CD8-positive, alpha-beta memory T cell (primary cell): Measurements from ENCODE around the gene RNFT2. TPM values are rescaled to one million over a fixed set of nuclear protein-coding genes. Genes with fewer than 3 reads are reported as not detected.
A peak's percentile ranks its signal among the peaks of the same experiment; 100 is the strongest.

Experiments used
- CTCF ChIA-PET: fragments of 350-600 bp; sonication (Branson Sonifier 250); formaldehyde crosslinking; loops from one replicate; lab custom pipeline; 2021; ENCODE audit warnings: antibody characterized with exemption; lab: Charles Lee
- POLR2A ChIA-PET: fragments of 350-600 bp; sonication (Branson Sonifier 250); formaldehyde crosslinking; loops from one replicate; lab custom pipeline; 2021; ENCODE audit warnings: antibody characterized with exemption; lab: Charles Lee
- DNase-seq, 5 donors: peaks; one replicate each; pipeline versions ENCODE4 v3.0.0 to v3.0.0-alpha.2; 2020 to 2022; ENCODE audit warnings: mixed read lengths in 1 of 5
- H3K27ac ChIP-seq: one replicate; pipeline ENCODE4 v1.7.0; 2013; ENCODE audit warnings: low read depth, mild to moderate bottlenecking, low read length, moderate library complexity
- H3K27me3 ChIP-seq: 2 replicates; pipeline ENCODE4 v1.7.0; 2013; ENCODE audit warnings: low read length, mild to moderate bottlenecking; ENCODE audit not compliant: insufficient read depth, poor library complexity, severe bottlenecking
- H3K36me3 ChIP-seq: 2 replicates; pipeline ENCODE4 v1.7.0; 2013; ENCODE audit warnings: mild to moderate bottlenecking, low read length, moderate library complexity; ENCODE audit not compliant: insufficient read depth
- H3K4me1 ChIP-seq: 2 replicates; pipeline ENCODE4 v1.7.0; 2013; ENCODE audit warnings: mild to moderate bottlenecking, low read length, moderate library complexity; ENCODE audit not compliant: insufficient read depth
- H3K4me3 ChIP-seq: 2 replicates; pipeline ENCODE4 v1.7.0; 2013; ENCODE audit warnings: mild to moderate bottlenecking, low read length
- H3K9me3 ChIP-seq: 2 replicates; pipeline ENCODE4 v1.7.0; 2013; ENCODE audit warnings: mild to moderate bottlenecking, low read length
- H3K27ac Mint-ChIP-seq, 8 donors: one replicate each; pipeline ENCODE4 v1.8.0; 2020 to 2021; ENCODE audit warnings: mixed read lengths in 8 of 8, mild to moderate bottlenecking in 6 of 8, inconsistent platforms in 3 of 8, moderate library complexity in 3 of 8
- H3K27me3 Mint-ChIP-seq, 2 donors: one replicate each; pipeline ENCODE4 v1.8.0; 2020 to 2021; ENCODE audit warnings: mixed read lengths in 2 of 2, mild to moderate bottlenecking in 1 of 2, moderate library complexity in 1 of 2
- H3K36me3 Mint-ChIP-seq, 3 donors: one replicate each; pipeline ENCODE4 v1.8.0; 2020 to 2021; ENCODE audit warnings: mixed read lengths in 3 of 3, inconsistent platforms in 1 of 3, mild to moderate bottlenecking in 1 of 3
- H3K4me1 Mint-ChIP-seq, 3 donors: one replicate each; pipeline ENCODE4 v1.8.0; 2020 to 2021; ENCODE audit warnings: mixed read lengths in 3 of 3, inconsistent platforms in 1 of 3, mild to moderate bottlenecking in 1 of 3
- H3K4me3 Mint-ChIP-seq, 7 donors: one replicate each; pipeline ENCODE4 v1.8.0; 2020 to 2021; ENCODE audit warnings: mixed read lengths in 7 of 7, mild to moderate bottlenecking in 6 of 7, moderate library complexity in 4 of 7, inconsistent platforms in 2 of 7
- H3K9me3 Mint-ChIP-seq, 5 donors: one replicate each; pipeline ENCODE4 v1.8.0; 2020 to 2022; ENCODE audit warnings: mixed read lengths in 5 of 5, mild to moderate bottlenecking in 3 of 5, moderate library complexity in 2 of 5, inconsistent platforms in 1 of 5
- polyA plus RNA-seq: library from polyadenylated mRNA; unstranded; fragments of 300-500 nt; fragmentation: Illumina TruSeq; gene quantifications from one replicate; pipeline ENCODE4 v1.2.3, GENCODE V29; 2021
- total RNA-seq, 2 experiments: library from RNA; stranded (reverse); gene quantifications; one replicate each; pipeline ENCODE4 v1.2.3, GENCODE V29; 2021

RNFT2 gene
- total and polyA plus RNA-seq, 3 experiments from 2014 or later, result 1.8 to 15.8 (median 14.6) TPM

DNA sequence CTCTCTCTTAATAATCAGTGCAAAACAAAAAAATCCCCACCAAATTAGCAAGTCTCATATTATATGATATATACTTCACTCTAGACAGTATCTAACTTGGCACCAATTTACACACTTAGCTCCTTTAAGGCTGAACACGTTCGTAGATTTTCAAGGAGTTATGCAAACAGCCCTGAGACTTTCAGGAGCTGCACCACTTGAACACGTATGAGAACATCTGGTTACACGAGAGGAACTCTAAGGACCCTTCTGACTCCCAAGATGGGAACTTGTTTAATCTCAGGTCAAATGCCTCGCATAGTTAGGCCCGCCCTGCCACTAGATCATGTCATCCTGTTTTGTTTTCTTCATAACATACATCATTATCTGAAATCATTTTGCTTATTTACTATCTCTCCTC lies 10.2 kb upstream of the RNFT2 start:
- Histone ChIP-seq H3K36me3 (peaks cover 6% of the 10 kb centered on the region), H3K27me3 (no peaks in the 10 kb centered on the region), H3K4me1 (no peaks in the 10 kb centered on the region), H3K9me3 (no peaks in the 10 kb centered on the region), H3K4me3 (no peak overlapping the region), H3K27ac (no peak overlapping the region)
- Mint-ChIP-seq H3K36me3 (peaks cover 0 to 38% (median 0%) of the 10 kb centered on the region in 3 donors), H3K4me1 (peaks cover 34 to 59% (median 57%) of the 10 kb centered on the region in 3 donors), H3K4me3 (no peak overlapping the region), H3K27ac (peak overlapping the region in 3 of 8 donors; percentile 9 to 44 (median 23)), H3K9me3 (no peaks in the 10 kb centered on the region), H3K27me3 (no peaks in the 10 kb centered on the region)
- no peak for DNase-seq
- ChIA-PET CTCF (no interaction called here), POLR2A (no interaction called here)

DNA sequence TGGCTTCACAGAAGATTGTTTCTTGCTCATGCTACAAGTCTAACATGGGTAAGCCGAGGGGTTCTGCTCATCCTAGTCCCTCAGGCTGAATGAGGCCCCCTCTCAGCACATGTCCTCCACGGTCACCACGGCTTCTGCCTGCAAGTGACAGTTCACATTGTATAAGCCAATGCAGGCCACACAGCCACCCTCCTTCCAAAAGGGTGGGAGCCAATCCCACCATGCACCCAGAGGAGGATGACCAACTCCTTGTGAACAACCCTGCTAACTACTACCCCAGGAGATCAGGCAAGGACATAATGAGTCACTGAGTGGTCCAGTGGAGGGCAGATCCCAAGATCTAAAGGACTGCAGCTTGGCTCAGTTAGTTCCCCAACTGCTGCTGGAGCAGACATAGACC lies 6.3 kb upstream of the RNFT2 start:
- CTCF ChIA-PET, result interaction anchor here (2.2 kb wide), 1 partner anchor 22 kb away, joined by 5 read pairs; no protein-coding TSS in a partner anchor
- Mint-ChIP-seq H3K36me3 (peaks cover 0 to 51% (median 13%) of the 10 kb centered on the region in 3 donors), H3K27ac (no peak overlapping the region), H3K4me1 (peaks cover 49 to 70% (median 67%) of the 10 kb centered on the region in 3 donors), H3K27me3 (no peaks in the 10 kb centered on the region), H3K4me3 (peak overlapping the region in 1 of 7 donors; percentile 5), H3K9me3 (no peaks in the 10 kb centered on the region)
- Histone ChIP-seq H3K36me3 (peaks cover 6% of the 10 kb centered on the region), H3K4me1 (peaks cover 8% of the 10 kb centered on the region), H3K27ac (no peak overlapping the region), H3K9me3 (no peaks in the 10 kb centered on the region), H3K4me3 (no peak overlapping the region), H3K27me3 (no peaks in the 10 kb centered on the region)
- DNase-seq, result no peak
- POLR2A ChIA-PET, result no interaction called here

DNA sequence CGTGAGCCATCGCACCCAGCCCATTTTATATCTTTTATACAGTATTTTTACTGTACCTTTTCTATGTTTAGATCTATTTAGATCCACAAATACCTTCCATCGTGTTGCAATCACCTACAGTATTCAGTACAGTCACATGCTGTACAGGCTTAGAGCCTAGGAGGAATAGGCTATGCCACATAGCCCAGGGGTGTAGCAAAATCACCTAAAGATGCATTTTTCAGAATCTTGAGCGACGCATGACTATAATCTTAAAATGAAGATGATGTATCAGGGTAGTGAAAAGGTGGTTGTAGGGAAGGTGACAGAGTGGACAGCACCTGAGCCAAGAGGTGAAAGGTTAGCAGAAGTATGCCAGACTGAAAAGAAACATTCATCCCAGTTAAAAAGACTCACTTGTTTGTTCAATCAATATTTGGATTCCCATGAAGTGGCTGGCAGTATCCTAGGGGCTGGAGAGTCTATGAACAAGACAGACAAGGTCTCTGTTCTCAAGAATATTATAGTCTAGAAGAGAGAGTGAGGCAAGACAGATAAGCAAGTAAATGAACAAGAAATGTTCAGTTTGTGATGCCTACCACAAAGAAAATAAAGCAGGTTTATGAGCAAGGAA lies 3.9 kb upstream of the RNFT2 start:
- ChIA-PET CTCF (no interaction called here), POLR2A (no interaction called here)
- H3K36me3 Mint-ChIP-seq, result peaks cover 0 to 45% (median 13%) of the 10 kb centered on the region in 3 donors
- H3K27me3 Mint-ChIP-seq, result no peaks in the 10 kb centered on the region
- peak overlapping the region in 6 of 7 donors; percentile 34 to 87 (median 50) for H3K4me3 Mint-ChIP-seq
- no peak for DNase-seq
- Histone ChIP-seq H3K4me3 (no peak overlapping the region), H3K36me3 (peaks cover 2% of the 10 kb centered on the region), H3K4me1 (peaks cover 20% of the 10 kb centered on the region), H3K27ac (no peak overlapping the region), H3K9me3 (no peaks in the 10 kb centered on the region), H3K27me3 (no peaks in the 10 kb centered on the region)
- peaks cover 42 to 62% (median 59%) of the 10 kb centered on the region in 3 donors for H3K4me1 Mint-ChIP-seq
- peak overlapping the region in 5 of 8 donors; percentile 13 to 63 (median 32) for H3K27ac Mint-ChIP-seq
- no peaks in the 10 kb centered on the region for H3K9me3 Mint-ChIP-seq

DNA sequence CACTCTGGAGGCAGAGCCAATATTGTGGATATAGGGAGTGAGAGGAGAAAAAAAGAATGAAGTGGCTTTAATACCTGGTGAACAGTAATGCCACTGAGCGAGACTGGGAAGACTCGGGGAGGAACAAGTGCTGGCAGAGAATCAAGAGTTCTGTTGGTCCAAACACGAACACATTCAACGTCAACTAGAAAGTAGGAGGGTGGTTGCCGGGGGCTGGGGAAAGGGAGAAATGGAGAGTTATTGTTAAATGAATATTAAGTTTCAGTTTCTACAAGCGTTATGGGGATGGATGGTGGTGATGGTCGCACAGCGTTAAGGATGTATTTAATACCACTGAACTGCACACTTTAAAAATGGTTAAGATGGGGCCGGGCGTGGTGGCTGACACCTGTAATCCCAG lies 3.0 kb upstream of the RNFT2 start:
- H3K27me3 Mint-ChIP-seq, result no peaks in the 10 kb centered on the region
- peaks cover 0 to 41% (median 13%) of the 10 kb centered on the region in 3 donors for H3K36me3 Mint-ChIP-seq
- H3K9me3 ChIP-seq, result no peaks in the 10 kb centered on the region
- POLR2A ChIA-PET, result no interaction called here
- H3K4me1 Mint-ChIP-seq, result peaks cover 38 to 61% (median 55%) of the 10 kb centered on the region in 3 donors
- no peaks in the 10 kb centered on the region for H3K27me3 ChIP-seq
- H3K27ac Mint-ChIP-seq, result peak overlapping the region in 5 of 8 donors; percentile 7 to 63 (median 56)
- H3K4me1 ChIP-seq, result peaks cover 20% of the 10 kb centered on the region
- H3K4me3 Mint-ChIP-seq, result peak overlapping the region; percentile 6 to 87 (median 53)
- CTCF ChIA-PET, result no interaction called here
- H3K36me3 ChIP-seq, result no peaks in the 10 kb centered on the region
- no peak overlapping the region for H3K27ac ChIP-seq
- DNase-seq, result no peak
- no peaks in the 10 kb centered on the region for H3K9me3 Mint-ChIP-seq
- H3K4me3 ChIP-seq, result no peak overlapping the region

DNA sequence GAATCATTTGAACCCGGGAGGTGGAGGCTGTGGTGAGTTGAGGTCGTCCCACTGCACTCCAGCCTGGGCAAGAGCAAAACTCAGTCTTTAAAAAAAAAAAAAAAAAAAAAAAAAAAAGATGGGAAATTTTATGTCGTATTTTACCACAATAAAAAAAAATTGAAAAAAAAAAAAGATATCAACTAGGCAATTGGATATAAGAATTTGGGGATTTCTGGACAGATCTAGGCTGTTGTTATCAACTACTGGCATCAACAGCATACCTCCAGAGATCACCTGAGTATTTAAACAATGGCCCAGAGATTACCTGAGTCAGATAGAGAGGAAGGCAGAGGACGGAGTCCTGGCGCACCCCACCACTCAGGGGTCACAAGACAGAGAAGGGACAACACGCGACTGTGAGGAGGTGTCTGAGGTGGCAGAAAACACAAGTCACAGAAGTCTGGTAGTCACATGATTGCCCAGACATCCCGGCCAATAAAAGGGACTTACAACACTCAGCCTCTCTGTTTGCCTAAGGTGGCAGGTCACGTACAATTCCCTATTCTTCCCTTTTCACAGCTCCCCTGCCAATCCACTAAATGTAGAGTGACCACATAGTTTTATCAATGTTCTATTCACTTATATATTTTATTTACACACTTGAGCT lies 2.0 kb upstream of the RNFT2 start:
- peak overlapping the region in 7 of 8 donors; percentile 12 to 88 (median 63) for H3K27ac Mint-ChIP-seq
- no peaks in the 10 kb centered on the region for H3K9me3 Mint-ChIP-seq
- Histone ChIP-seq H3K4me1 (peaks cover 20% of the 10 kb centered on the region), H3K36me3 (no peaks in the 10 kb centered on the region), H3K27me3 (no peaks in the 10 kb centered on the region), H3K27ac (no peak overlapping the region), H3K4me3 (no peak overlapping the region), H3K9me3 (no peaks in the 10 kb centered on the region)
- H3K4me1 Mint-ChIP-seq, result peaks cover 36 to 61% (median 54%) of the 10 kb centered on the region in 3 donors
- ChIA-PET CTCF (no interaction called here), POLR2A (no interaction called here)
- no peak for DNase-seq
- H3K36me3 Mint-ChIP-seq, result peaks cover 0 to 33% (median 13%) of the 10 kb centered on the region in 3 donors
- H3K27me3 Mint-ChIP-seq, result no peaks in the 10 kb centered on the region
- H3K4me3 Mint-ChIP-seq, result peak overlapping the region; percentile 87 to 98 (median 92)

DNA sequence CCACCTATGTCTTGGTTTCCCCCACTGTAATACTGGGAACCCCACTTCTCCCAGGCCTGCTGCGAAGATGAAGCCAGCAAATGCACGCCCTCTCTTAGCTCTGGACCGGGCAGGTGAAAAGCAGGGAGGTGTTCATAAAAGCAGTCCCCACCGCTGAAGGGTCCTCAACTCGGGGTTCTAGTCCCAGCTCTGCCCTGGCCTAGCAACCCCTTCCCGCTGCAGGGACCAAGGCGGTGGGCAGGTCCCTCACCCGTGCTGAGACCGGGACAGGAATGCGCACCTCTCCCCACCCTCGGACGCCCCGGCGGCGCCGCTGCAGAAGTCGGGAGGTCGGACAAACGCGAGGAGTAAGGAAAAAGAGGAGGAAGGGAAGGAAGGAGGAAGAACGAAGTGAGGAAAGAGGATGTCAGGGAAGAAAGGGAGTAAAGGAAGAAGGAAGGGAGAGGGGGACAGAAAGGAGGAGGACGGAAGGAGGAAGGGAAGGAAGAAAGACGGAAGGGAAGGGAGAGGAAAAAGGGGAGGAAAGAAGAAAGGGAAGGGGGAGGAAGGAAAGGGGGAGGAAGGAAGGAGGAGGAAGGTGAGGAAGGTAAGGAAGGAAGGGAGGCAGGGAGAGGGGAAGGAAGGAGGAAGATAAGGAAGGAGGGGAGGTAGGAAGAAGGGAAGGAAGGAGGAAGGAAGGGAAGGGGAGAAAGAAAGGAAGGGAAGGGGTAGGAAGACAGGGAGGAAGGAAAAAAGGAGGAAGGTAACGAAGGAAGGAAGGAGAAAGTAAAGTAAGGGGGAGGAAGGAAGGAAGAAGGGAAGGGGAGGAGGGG lies 947 bp upstream of the RNFT2 start:
- peaks cover 0 to 29% (median 13%) of the 10 kb centered on the region in 3 donors for H3K36me3 Mint-ChIP-seq
- Histone ChIP-seq H3K36me3 (no peaks in the 10 kb centered on the region), H3K9me3 (no peaks in the 10 kb centered on the region), H3K27me3 (no peaks in the 10 kb centered on the region), H3K4me3 (peak overlapping the region; percentile 94), H3K4me1 (peaks cover 20% of the 10 kb centered on the region), H3K27ac (peak overlapping the region; percentile 74)
- H3K4me3 Mint-ChIP-seq, result peak overlapping the region; percentile 87 to 98 (median 92)
- CTCF ChIA-PET, result no interaction called here
- H3K4me1 Mint-ChIP-seq, result peaks cover 30 to 51% (median 44%) of the 10 kb centered on the region in 3 donors
- no peaks in the 10 kb centered on the region for H3K27me3 Mint-ChIP-seq
- peak overlapping the region; percentile 50 to 88 (median 83) for H3K27ac Mint-ChIP-seq
- POLR2A ChIA-PET, result interaction anchor here (0.6 kb wide), 1 partner anchor 1324 kb away, joined by 4 read pairs; the partner anchor contains the start of gene WSB2
- no peak for DNase-seq
- no peaks in the 10 kb centered on the region for H3K9me3 Mint-ChIP-seq

DNA sequence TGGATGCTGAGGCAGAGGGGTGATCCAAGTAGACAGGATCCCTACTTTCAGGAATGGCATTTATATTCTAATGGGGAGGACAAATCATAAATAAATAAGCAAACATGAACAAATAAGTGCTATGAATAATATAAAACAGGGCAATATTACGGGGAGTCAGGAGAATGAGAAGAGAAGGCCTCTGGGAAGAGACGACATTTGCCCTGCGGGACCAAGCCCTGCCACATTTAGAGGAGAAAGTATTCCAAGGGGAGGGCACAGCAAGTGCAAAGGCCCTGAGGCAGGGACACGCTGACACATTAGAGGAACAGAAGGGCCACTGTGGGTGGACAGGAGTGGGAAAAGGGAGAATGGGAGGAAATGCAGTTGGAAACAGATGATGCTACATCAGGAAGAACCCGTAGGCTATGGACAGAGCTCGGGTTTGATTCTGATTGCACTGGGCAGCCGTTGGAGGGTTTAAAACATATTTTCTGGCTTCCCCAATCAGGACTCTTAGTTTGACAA lies 1.3 kb downstream of the RNFT2 start:
- Mint-ChIP-seq H3K9me3 (no peaks in the 10 kb centered on the region), H3K4me3 (peak overlapping the region in 2 of 7 donors; percentile 15 to 93), H3K36me3 (peaks cover 0 to 15% (median 8%) of the 10 kb centered on the region in 3 donors), H3K4me1 (peaks cover 24 to 36% (median 33%) of the 10 kb centered on the region in 3 donors), H3K27me3 (no peaks in the 10 kb centered on the region), H3K27ac (no peak overlapping the region)
- no peaks in the 10 kb centered on the region for H3K27me3 ChIP-seq
- H3K4me1 ChIP-seq, result peaks cover 20% of the 10 kb centered on the region
- ChIA-PET CTCF (no interaction called here), POLR2A (no interaction called here)
- no peak overlapping the region for H3K27ac ChIP-seq
- DNase-seq, result no peak
- H3K36me3 ChIP-seq, result no peaks in the 10 kb centered on the region
- H3K9me3 ChIP-seq, result no peaks in the 10 kb centered on the region
- H3K4me3 ChIP-seq, result no peak overlapping the region
